Measurements from ENCODE around the gene IGF1R.
"Not testable (repeated sequence)": the region's sequence is repeated elsewhere in the genome, so short reads cannot be mapped to it uniquely, and the experiment has no call there.

Gene IGF1R

DNA sequence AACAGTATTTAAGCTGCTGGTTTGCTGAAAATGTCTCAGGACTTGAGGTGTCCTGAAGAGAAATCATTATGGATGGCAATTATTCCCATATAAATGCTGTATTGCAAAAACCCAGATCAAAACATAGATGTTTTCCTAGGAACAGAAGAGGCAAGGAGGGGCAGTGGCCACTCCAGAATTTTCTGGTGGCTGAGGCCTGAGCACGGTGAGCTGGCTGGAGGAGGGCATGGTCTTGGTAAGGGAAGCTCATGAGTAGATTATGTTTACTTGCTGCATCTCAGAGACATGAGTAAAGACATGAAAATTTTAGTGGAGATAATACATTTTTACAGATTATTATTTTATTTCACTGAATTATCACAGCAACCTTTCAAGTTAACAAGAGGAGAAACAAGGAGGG, 328.2 kb downstream of the IGF1R start:
- DNase-seq = no peak

DNA sequence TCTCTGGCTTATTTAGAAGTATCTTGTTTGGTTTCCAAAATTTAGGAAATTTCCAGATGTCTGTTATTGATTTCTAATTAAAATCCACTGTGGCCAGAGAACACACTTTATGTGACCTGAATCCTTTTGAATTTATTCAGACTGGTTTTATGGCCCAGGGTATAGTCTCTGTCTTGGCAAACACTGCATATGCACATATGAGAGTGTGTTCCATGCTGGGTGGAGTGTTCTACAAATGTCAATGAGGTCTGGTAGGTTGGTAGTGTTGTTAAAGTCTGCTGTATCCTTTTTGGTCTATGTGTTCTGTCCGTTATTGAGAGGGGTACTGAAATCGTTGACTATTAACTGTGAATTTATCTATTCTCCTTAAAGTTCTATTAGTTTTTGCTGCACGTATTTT, 329.1 kb downstream of the IGF1R start:
- no peak for DNase-seq

- DNase-seq = no peak
These were observed 329.8 kb downstream of the IGF1R start for GRCh38 chr15:98978153-98978552.

DNA sequence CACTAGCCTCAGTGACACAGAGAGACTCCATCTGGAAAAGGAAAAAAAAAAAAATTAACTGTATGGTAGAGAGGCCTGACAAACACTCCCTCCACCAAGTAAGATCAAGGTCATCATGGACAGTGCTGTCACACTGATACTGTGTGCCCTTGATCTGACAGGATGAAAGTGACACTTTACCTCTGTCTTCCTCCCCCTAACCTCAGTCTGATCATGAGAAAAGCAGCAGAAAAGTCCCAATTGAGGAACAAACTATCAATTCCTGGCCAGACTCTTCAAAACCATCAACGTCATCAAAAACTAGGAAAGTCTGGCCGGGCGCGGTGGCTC, 332.5 kb downstream of the IGF1R start:
- no peak for DNase-seq

- no peak for DNase-seq
These were observed 333.7 kb downstream of the IGF1R start for GRCh38 chr15:98981851-98982722.

DNA sequence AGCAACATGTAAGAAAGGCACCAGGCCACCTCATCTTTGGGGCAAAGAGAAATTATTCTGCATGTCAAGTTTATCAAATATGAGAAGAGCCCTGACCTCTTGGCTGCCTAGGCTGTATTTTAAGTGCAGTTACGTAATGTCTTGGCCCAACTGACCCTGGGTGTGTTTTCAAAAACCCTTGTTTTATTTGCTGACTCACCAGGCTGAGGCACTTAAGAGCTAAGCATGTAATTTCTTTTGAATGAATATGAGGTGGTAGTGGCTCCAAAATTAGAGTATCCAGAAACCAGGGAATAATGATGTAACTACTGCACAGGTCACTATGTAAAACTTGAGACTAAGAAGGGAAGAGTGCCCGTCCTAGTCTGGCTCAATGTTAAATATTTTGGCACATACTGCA, 335.0 kb downstream of the IGF1R start:
- no peak for DNase-seq

- no peak for DNase-seq
These were observed 337.9 kb downstream of the IGF1R start for GRCh38 chr15:98986281-98986680.

DNA sequence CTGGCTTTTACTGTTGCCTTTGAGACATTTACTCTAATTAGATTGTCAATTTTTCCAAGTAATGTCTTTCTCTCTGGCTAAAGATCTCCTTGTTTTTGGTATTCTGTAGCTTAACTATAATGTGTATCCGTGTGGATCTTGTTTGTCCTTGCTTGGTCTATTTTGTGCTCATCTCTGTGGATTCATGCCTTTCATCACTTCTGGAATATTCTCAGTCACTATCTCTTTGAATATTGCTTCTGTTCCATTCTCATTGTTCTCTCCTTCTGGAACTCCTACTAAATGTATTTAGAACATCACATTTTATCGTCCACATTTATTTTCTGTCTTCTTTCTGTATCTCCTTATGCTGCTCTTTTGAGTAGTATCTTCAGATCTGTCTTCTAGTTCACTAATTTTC, 346.6 kb downstream of the IGF1R start:
- no peak for DNase-seq

DNA sequence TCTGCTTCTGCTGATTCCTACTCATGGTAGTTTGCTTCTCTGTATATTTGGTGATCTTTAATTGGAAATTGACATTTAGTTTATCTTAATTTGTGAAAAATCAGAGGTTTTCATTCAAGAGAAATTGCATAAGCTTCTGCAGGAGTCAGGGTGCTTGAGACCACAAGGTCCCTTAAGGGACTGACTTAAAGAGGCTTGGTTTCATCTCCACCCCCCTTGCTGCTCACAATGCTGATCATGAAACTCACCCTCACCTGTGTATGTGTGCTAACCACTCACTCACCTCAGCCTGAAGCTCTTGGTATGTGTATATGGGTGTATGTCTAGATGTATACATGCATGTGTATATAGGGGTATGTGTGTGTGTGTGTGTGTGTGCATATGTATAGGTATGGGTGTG, 347.8 kb downstream of the IGF1R start:
- no peak for DNase-seq

GRCh38 chr15:98996624-98997023, 348.3 kb downstream of the IGF1R start:
- no peak for DNase-seq

DNA sequence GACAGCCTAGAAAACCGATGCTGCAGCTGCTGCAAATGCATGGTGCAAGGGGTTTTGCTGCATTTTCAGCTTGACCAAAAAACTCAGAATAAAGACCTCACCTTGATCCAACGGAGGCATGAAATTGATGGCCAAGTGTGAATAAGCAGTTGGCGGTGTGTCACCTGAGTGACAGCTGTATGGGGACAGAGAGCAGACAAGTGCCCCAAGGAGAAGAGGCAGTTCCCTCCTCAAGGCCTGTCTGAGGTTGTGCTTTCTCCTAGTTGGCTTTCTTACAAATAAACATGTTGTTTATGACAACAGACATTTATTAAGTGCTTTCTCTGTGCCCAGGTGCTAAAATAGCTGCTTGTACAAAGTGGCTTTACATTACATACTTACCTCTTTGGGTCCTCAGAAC, 349.0 kb downstream of the IGF1R start:
- no peak for DNase-seq

DNA sequence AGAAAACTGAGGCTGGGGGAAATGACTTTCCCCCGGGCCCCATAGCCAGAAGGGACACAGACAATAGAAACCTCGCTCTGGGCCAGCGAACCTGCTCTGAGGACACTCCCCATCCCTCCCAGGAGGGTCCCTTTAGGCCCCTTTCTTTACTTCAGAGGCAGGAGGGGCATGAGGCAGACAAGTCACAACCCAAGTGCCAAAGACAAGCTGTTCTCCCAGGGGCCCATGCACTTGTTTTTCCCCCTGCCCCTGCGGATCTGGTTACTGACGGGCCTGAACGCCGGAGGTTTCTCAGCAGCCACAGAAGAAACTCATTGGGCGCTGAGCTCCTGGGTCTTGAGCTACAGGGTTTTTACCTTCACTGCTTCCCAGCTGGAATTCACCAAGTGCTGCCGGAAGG, 349.4 kb downstream of the IGF1R start:
- no peak for DNase-seq

- DNase-seq = no peak
These were observed 349.9 kb downstream of the IGF1R start for GRCh38 chr15:98998279-98998678.

DNA sequence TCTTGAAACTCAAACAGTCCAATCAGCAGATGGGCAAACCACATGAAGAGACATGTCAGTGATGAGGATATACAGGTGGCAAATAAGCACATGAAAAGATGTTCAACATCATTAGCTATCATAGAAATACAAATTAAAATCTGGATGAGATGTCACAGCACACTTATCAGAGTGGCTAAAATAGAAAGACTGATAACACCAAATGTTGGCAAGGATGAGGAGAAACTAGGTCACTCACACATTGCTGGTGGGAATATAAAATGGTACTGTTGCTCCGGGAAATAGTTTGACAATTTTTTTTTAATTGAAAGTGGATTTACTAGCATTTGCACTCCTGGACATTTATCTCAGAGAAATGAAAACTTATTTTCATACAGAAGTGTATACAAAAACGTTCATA, 350.9 kb downstream of the IGF1R start:
- DNase-seq = no peak

GRCh38 chr15:99002226-99002625, 353.9 kb downstream of the IGF1R start:
- no peak for DNase-seq

GRCh38 chr15:99003317-99003716, 355.0 kb downstream of the IGF1R start:
- DNase-seq = not testable (repeated sequence)

DNA sequence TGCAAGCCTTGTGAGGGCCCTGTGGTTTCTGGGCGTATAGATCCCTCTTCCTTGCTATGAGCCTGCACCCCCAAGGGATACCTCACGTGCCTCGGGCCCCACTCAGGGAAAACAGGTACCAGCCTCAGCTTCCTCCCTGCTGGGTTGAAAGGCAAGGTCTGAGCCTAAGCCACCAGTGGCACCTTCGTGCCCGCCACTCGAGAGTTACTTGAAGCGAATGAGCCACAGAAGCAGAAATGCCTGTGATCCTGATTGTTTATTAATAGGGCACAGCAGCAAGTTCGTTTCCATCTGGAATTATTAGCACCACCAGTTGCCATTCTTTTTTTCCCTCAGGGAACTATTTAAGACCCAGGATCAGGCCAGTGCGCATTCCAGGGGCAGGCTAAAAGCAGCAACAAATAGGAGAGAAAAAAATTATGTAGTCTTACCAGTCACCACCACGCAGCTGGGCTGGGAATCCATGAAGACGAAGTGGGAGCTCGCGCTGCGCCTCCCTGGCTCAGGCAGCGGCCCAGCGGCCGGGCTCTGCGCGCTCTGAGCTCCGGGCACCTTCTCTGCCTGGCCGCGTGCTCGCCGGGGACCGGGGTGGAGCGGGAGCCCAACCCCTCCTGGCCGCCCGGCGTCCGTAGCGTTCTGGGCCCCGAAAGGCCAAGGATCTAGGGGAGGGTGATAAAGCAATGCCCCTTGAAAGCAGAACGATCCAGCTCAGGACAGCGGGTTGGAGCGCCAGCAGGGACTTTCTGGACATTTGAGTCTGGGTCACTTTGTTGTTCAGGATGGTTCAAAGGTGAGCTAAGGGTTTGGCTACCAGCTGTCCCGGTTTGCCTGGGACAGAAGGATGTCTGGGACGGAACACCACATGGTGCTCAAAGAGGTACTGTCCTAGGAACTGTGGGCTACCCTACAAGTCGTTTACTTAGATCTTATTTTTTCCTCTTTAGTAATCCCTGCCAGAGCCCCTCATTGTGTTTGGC, 356.9 kb downstream of the IGF1R start:
- DNase-seq = not testable (repeated sequence)

DNA sequence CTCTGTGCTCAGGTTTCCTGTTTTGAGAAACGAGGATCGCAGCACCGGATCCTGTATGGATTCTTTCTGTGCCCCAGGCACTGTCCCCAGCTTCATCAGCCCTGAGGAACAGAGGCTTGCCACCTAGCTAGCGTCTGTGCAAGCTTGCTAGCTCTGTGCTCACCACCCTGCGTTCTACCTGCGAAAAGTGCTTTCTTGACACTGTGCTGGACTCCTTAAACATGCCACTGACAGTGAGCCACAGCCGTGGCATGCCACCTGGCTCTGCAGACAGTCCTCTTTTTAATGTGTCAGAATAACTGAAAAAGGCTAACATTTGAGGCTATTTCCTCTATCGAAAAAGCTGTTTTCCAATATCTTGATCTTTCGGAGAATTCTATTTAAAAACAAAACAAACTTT, 357.8 kb downstream of the IGF1R start:
- DNase-seq = no peak

DNA sequence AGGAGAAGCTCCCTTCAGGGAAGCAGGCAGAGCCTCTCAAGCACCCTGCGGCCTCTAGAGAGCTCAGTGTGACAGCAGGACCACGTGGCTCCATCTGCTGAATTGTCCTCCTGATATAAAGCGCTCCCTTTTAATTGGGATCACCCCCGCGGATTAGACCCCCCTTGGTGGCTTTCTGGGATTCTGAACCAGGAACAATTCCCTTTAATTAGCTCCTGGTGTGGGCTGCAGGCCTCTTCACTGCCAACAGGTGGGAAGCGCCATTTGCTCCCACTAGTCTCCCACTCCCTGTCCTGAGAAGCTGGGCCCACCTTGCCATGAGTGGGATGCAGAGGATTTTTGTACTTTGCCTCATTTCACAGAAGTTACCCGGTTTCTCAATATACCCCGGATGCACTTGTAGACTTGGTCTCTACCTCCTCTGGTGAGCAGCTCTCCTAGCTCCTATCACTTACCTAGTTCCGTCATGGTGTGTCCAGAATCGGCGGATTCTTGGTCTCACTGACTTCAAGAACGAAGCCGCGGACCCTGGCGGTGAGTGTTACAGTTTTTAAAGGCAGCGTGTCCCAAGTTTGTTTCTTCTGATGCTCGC, 358.7 kb downstream of the IGF1R start:
- no peak for DNase-seq

DNA sequence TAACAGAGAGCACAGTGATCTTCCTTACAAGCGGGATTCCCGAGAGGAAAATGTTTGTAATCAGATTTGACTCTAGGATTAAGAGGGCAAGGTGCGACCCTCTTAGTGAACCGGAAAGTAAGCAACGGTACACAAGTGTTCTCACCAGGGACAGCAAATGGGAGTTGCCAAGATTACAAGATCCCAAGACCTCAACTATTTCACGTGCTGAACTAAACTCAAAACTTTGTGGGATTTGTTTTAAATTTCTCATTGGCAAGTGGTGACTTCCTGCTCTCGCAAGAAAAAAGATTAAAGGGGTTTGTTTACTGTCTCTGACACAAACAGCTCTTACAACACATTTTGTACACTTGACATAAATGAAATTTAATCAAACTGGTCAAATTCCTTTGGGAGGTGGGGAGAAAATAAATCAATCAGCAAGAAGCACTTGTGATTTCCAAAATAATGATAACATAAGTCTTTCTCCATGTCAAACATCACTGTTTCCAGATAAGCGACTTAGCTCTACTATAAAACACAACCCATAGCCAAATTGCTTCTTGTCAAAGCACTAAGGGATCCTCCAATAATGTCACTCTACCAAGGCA, 361.5 kb downstream of the IGF1R start:
- DNase-seq = no peak

DNA sequence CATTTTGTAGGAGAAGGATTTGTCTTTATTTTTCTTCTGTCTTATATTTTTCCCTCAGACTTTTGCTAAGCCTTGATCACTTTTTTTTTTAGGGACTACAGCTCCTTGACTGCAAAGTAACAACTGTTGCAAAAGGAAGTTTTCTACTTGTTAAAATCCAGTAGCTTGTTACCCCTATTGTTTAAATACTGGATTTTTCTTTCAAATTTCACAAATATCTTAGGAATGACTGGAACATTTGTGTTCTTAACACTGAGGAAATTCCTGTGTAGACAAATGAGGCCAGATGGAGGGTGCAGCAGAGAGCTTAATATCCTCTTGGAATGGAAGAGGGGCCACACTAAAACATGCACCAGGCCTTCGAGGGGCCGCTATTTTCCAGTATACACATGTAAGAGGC, 362.4 kb downstream of the IGF1R start:
- no peak for DNase-seq

All from activated effector memory CD4-positive, alpha-beta T cell treated with anti-CD3 and anti-CD28 coated beads, Interleukin-2, amount 50 U/mL, for 16 hours (primary cell).